NCI-H69 (cell line): ENCODE measurements around the gene LDAH.
"Not testable (repeated sequence)": the region's sequence is repeated elsewhere in the genome, so short reads cannot be mapped to it uniquely, and the experiment has no call there.

Source experiments
- DNase-seq: peaks from one replicate; lab custom pipeline; 2025; lab: John Stamatoyannopoulos, UW

The LDAH gene

GRCh38 chr2:20722592-20723240, 100.2 kb downstream of the LDAH start:
- DNase-seq = no peak

GRCh38 chr2:20717641-20718040, 105.3 kb downstream of the LDAH start:
- no peak for DNase-seq

GRCh38 chr2:20716164-20716563, 106.7 kb downstream of the LDAH start:
- DNase-seq = not testable (repeated sequence)

- DNase-seq = not testable (repeated sequence)
These were observed 108.5 kb downstream of the LDAH start for GRCh38 chr2:20714412-20714811.

- DNase-seq = not testable (repeated sequence)
These were observed 109.3 kb downstream of the LDAH start for GRCh38 chr2:20713585-20713984.

- not testable (repeated sequence) for DNase-seq
These were observed 111.3 kb downstream of the LDAH start for GRCh38 chr2:20711641-20712040.

- DNase-seq = no peak
These were observed 115.3 kb downstream of the LDAH start for GRCh38 chr2:20707601-20708000.

GRCh38 chr2:20706786-20707185, 116.1 kb downstream of the LDAH start:
- no peak for DNase-seq

GRCh38 chr2:20706217-20706616, 116.7 kb downstream of the LDAH start:
- DNase-seq = no peak

GRCh38 chr2:20704886-20705285, 118.0 kb downstream of the LDAH start:
- DNase-seq = no peak

- DNase-seq = no peak
These were observed 120.3 kb downstream of the LDAH start for GRCh38 chr2:20702563-20702962.

- no peak for DNase-seq
These were observed 123.8 kb downstream of the LDAH start for GRCh38 chr2:20698916-20699613.

GRCh38 chr2:20697322-20697934, 125.5 kb downstream of the LDAH start:
- DNase-seq = no peak

GRCh38 chr2:20696366-20696765, 126.5 kb downstream of the LDAH start:
- no peak for DNase-seq

GRCh38 chr2:20693317-20693716, 129.6 kb downstream of the LDAH start:
- DNase-seq = no peak

- no peak for DNase-seq
These were observed 130.8 kb downstream of the LDAH start for GRCh38 chr2:20692081-20692480.

- no peak for DNase-seq
These were observed 131.7 kb downstream of the LDAH start for GRCh38 chr2:20691076-20691734.

- no peak for DNase-seq
These were observed 133.3 kb downstream of the LDAH start for GRCh38 chr2:20689428-20690264.

GRCh38 chr2:20687260-20687832, 135.6 kb downstream of the LDAH start:
- no peak for DNase-seq

GRCh38 chr2:20684581-20685063, 138.3 kb downstream of the LDAH start:
- DNase-seq = no peak

GRCh38 chr2:20682167-20682920, 140.6 kb downstream of the LDAH start:
- no peak for DNase-seq
